Epithelial cell of proximal tubule (primary cell): Measurements from ENCODE around the gene SERTAD1. TPM values are rescaled to one million over a fixed set of nuclear protein-coding genes. Genes with fewer than 3 reads are reported as not detected.
A peak's percentile ranks its signal among the peaks of the same experiment; 100 is the strongest.

Source experiments
- DNase-seq: peaks from one replicate; pipeline ENCODE4 v3.0.0-alpha.2; 2011; ENCODE audit warnings: low read depth
- H3K4me3 ChIP-seq: 2 replicates; pipeline ENCODE4 v1.5.1; 2011; ENCODE audit warnings: low read depth, mild to moderate bottlenecking, low read length
- CTCF ChIP-seq: conservative IDR thresholded peaks from 2 replicates; pipeline ENCODE4 v1.5.1; 2012; ENCODE audit warnings: low read depth, mild to moderate bottlenecking, low read length
- total RNA-seq: library from RNA; depleted of rRNA; stranded (reverse); fragments of >200 nt; gene quantifications from 2 replicates; pipeline ENCODE4 v1.2.3, GENCODE V29; 2015

The SERTAD1 gene
- total RNA-seq, 1 donor from 2014 or later = 14.2 TPM

DNA sequence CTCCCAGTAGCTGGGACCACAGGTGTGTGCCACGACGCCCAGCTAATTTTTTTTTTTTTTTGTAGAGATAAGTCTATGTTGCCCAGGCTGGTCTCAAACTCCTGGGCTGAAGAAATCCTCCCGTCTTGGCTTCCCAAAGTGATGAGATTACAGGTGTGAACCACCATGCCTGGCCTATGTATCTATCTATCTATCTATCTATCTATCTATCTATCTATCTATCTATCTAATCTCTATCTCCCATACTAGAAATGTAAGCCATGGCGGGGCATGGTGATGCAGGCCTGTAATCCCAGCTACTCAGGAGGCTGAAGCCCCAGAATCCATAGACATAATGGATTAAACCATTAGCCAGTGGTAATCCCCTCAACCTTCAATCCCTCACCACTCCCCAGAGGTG, 24.9 kb upstream of the SERTAD1 start:
- no peak for TF ChIP-seq CTCF
- no peak for DNase-seq
- H3K4me3 ChIP-seq = no peak overlapping the region

- no peak overlapping the region for H3K4me3 ChIP-seq
- no peak for TF ChIP-seq CTCF
Observed at GRCh38 chr19:40449506-40449905, 23.7 kb upstream of the SERTAD1 start.

GRCh38 chr19:40446263-40446784, 20.5 kb upstream of the SERTAD1 start:
- TF ChIP-seq CTCF = no peak
- H3K4me3 ChIP-seq = no peak overlapping the region
- DNase-seq = no peak

More at GRCh38 chr19:40449506-40449905, 23.7 kb upstream of the SERTAD1 start:
- no peak for DNase-seq

- no peak overlapping the region for H3K4me3 ChIP-seq
- DNase-seq = no peak
- TF ChIP-seq CTCF = no peak
Observed at GRCh38 chr19:40445780-40446262, 20.0 kb upstream of the SERTAD1 start.

DNA sequence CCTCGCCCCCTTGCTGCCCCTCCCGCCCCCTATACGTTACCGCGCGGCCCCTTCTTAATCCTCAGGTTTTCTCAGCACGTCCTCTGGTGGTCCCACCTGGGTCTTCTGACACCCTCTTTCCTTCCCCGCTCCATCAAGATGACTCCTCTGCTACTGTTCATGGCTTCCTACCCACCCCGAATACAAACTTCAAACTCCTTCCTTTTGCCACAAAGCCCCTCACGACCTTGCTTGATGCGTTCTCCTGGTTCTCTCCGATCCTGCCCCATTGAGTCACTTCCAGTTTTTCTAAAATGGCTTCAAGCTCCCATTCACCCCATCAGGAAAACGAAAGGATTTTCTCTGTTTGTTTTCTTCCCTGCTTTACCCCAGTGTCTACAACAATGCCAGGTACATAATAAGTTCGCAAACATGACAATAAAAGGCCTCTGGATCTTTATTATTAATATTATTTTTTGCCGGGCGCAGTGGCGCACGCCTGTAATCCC, 19.1 kb upstream of the SERTAD1 start:
- H3K4me3 ChIP-seq = peak overlapping the region; percentile 83
- DNase-seq = no peak
- TF ChIP-seq CTCF = no peak

GRCh38 chr19:40444000-40444824, 18.4 kb upstream of the SERTAD1 start, which contains the start of gene SERTAD3:
Gene SERTAD3 (minus strand): TSS chr19:40444335. CDS start chr19:40442080, 2,255 bp downstream.
- peak within 1 kb of the TSS; percentile 83 for H3K4me3 ChIP-seq
- no peak for TF ChIP-seq CTCF
- DNase-seq = no peak
